Progenitor cell of endocrine pancreas (in vitro differentiated cells): ENCODE results near the gene CMIP. TPM values are rescaled to one million over a fixed set of nuclear protein-coding genes. Genes with fewer than 3 reads are reported as not detected.

ENCODE experiments used
- DNase-seq: peaks from one replicate; pipeline ENCODE4 v3.0.0; 2021; ENCODE audit warnings: low spot score; ENCODE audit not compliant: unreplicated experiment
- H3K27ac Mint-ChIP-seq: 2 replicates; pipeline ENCODE4 v1.8.0; 2021; ENCODE audit warnings: mild to moderate bottlenecking, moderate library complexity, mixed read lengths
- H3K27me3 Mint-ChIP-seq: 2 replicates; pipeline ENCODE4 v1.8.0; 2021; ENCODE audit warnings: mixed read lengths
- H3K36me3 Mint-ChIP-seq: 2 replicates; pipeline ENCODE4 v1.8.0; 2022; ENCODE audit warnings: mixed read lengths; ENCODE audit not compliant: insufficient read depth
- H3K4me1 Mint-ChIP-seq: 2 replicates; pipeline ENCODE4 v1.8.0; 2021; ENCODE audit warnings: low read depth, mixed read lengths
- H3K4me3 Mint-ChIP-seq: 2 replicates; pipeline ENCODE4 v1.8.0; 2021; ENCODE audit warnings: low read depth, mild to moderate bottlenecking, moderate library complexity, mixed read lengths
- H3K9me3 Mint-ChIP-seq: 2 replicates; pipeline ENCODE4 v1.8.0; 2021; ENCODE audit warnings: low read depth, mixed read lengths
- CTCF ChIP-seq: fragments of 200-600 bp; sonication (generic); IDR thresholded peaks from one replicate; pipeline ENCODE4 v1.5.0; 2021; ENCODE audit warnings: antibody characterized with exemption, mild to moderate bottlenecking; ENCODE audit not compliant: unreplicated experiment
- total RNA-seq: library from RNA; stranded (reverse); gene quantifications from 2 replicates; pipeline ENCODE4 v1.2.1, GENCODE V29; 2021

The CMIP gene
- total RNA-seq, 1 donor from 2014 or later, result 62.7 TPM

DNA sequence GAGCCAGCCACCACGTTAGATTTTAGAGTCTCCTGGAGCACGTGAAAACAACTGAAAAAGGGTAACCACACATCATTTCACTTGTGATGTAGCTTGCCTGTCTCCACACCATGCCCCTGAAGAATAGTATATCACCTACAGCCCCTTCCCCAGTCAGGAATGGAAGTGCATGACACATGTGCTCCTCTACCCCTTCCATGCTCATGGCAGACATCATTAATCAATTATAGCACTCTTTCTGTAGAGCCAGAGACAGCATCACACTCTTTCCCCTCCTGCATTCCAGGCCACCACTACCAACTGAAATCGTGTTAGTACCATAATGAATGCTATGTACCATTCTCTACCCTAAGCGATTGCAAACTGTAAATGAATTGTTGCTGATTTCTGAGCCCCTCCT lies 221.0 kb downstream of the CMIP start:
- no peak for TF ChIP-seq CTCF
- H3K27ac Mint-ChIP-seq, result no peak overlapping the region
- H3K4me1 Mint-ChIP-seq, result no peaks in the 10 kb centered on the region
- no peak overlapping the region for H3K4me3 Mint-ChIP-seq
- H3K36me3 Mint-ChIP-seq, result peaks cover 11% of the 10 kb centered on the region
- no peaks in the 10 kb centered on the region for H3K27me3 Mint-ChIP-seq
- no peak for DNase-seq
- no peaks in the 10 kb centered on the region for H3K9me3 Mint-ChIP-seq

- peaks cover 13% of the 10 kb centered on the region for H3K36me3 Mint-ChIP-seq
- H3K4me3 Mint-ChIP-seq, result no peak overlapping the region
- no peak for TF ChIP-seq CTCF
- no peaks in the 10 kb centered on the region for H3K27me3 Mint-ChIP-seq
- no peaks in the 10 kb centered on the region for H3K9me3 Mint-ChIP-seq
- H3K4me1 Mint-ChIP-seq, result no peaks in the 10 kb centered on the region
- H3K27ac Mint-ChIP-seq, result no peak overlapping the region
- DNase-seq, result no peak
Measured at GRCh38 chr16:81666113-81666512, 221.5 kb downstream of the CMIP start.

DNA sequence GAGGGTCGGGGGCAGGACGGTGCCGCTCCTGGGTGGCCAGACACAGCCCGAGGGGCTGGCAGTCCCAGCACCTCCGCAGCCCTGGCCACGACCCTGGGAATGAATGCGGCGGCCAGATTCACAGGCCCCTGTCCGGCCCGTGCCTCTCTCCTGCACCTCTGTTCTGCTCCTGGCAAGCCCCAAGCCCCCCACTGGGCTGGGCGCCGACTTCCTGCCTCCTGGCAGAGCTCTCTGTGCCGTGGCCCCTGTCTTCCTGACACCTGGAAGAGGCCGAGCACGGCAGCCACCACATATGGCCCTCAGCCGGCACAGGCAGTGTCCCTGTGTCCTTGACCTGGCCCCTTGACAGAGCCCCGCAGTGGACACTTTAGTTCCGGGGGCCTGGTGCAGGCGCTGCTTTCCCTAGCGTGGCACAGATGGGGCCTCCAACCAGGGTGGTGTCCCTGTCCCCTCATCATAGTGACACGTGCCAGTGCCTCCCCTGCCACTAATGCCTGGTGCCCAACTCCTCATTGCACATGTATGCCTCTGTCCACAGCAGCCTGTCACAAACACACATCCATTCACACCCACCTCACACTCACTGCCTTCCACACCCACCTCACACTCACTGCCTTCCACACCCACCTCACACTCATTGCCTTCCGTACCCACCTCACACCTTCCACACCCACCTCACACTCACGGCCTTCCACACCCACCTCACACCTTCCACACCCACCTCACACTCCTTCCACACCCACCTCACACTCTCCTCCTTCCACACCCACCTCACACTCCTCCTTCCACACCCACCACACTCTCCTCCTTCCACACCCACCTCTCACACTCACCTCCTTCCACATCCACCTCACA lies 223.9 kb downstream of the CMIP start:
- H3K9me3 Mint-ChIP-seq, result no peaks in the 10 kb centered on the region
- H3K4me3 Mint-ChIP-seq, result no peak overlapping the region
- no peaks in the 10 kb centered on the region for H3K4me1 Mint-ChIP-seq

DNA sequence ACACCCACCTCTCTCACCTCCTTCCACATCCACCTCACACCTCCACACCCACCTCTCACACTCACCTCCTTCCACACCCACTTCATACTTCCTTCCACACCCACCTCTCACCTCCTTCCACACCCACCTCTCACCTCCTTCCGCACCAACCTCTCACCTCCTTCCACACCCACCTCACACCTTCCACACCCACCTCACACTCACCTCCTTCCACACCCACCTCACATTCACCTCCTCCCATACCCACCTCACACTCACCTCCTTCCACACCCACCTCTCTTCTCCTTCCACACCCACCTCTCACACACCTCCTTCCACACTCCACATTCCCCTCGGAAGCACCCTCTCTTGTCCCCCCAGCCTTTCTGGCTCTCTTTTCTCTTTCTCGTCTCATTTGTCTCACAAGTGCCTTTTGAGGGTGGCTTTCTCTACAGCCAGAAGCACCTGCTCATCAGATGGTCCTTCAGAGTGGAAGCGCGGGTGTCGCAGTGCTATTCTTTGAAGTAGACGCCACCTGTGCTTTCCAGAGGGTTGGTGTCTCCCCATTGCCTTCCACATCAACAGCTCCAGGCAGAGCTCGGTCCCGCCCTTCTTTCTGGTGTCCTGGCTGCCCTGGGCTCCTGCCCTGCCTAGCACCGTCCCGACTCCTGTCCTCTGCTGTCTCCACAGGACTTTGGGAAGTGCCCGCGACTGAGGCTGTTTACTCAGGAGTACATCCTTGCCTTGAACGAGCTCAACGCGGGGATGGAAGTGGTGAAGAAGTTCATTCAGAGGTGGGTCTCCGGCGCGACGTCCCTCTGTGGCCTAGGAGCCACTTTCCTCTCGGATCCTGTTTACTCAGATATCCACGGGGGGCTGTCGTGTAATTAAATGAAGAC lies 225.1 kb downstream of the CMIP start:
- no peak for DNase-seq
- Mint-ChIP-seq H3K27me3 (no peaks in the 10 kb centered on the region), H3K9me3 (no peaks in the 10 kb centered on the region), H3K4me3 (no peak overlapping the region), H3K27ac (no peak overlapping the region), H3K4me1 (no peaks in the 10 kb centered on the region), H3K36me3 (peaks cover 15% of the 10 kb centered on the region)
- no peak for TF ChIP-seq CTCF

More for the DNA sequence above, 223.9 kb downstream of the CMIP start:
- Mint-ChIP-seq H3K27me3 (no peaks in the 10 kb centered on the region), H3K36me3 (peaks cover 16% of the 10 kb centered on the region), H3K27ac (no peak overlapping the region)
- TF ChIP-seq CTCF, result no peak
- no peak for DNase-seq
